T-cell (primary cell): Measurements from ENCODE around the gene ZBTB18. TPM values are rescaled to one million over a fixed set of nuclear protein-coding genes. Genes with fewer than 3 reads are reported as not detected.

Source experiments
- ATAC-seq, 4 experiments: fragments of 200-7000 bp in 3 of 4; fragments of 150-1000 bp in 1 of 4; cut with Tn5 transposase; replicated peaks in 1 of 4; 1 replicate in 3 of 4; 2 replicates in 1 of 4; pipeline ENCODE4 v1.10.0; 2021; ENCODE audit warnings: moderate library complexity in 3 of 4, mild to moderate bottlenecking in 2 of 4, moderate number of reproducible peaks in 1 of 4
- CTCF ChIA-PET, 2 donors: fragments of 300-600 bp; sonication (Branson Sonifier 250); formaldehyde crosslinking; loops; one replicate each; lab custom pipeline; 2022; ENCODE audit warnings: antibody characterized with exemption in 2 of 2; lab: Charles Lee
- POLR2A ChIA-PET, 2 donors: fragments of 300-600 bp; sonication (Branson Sonifier 250); formaldehyde crosslinking; loops; one replicate each; lab custom pipeline; 2022; ENCODE audit warnings: antibody characterized with exemption in 2 of 2; lab: Charles Lee
- DNase-seq, 35 experiments: peaks; one replicate each; pipeline versions ENCODE4 v3.0.0 to v3.0.0-alpha.2; 2013 to 2023
- H3K27ac ChIP-seq: one replicate; pipeline ENCODE4 v1.5.1; 2013; ENCODE audit warnings: low read length
- H3K27me3 ChIP-seq, 2 experiments: replicated peaks in 1 of 2; 1 replicate in 1 of 2; 2 replicates in 1 of 2; pipeline versions ENCODE4 v1.6.1 to v1.7.0; 2013; ENCODE audit warnings: low read length in 1 of 2, mixed read lengths in 1 of 2; ENCODE audit not compliant: control insufficient read depth in 2 of 2, insufficient read depth in 2 of 2; ENCODE audit errors: extremely low read depth in 1 of 2
- H3K36me3 ChIP-seq, 2 donors: 1 replicate in 1 of 2; 2 replicates in 1 of 2; pipeline versions ENCODE4 v1.6.1 to v1.7.0; 2013; ENCODE audit warnings: low read length in 1 of 2; ENCODE audit not compliant: control insufficient read depth in 2 of 2, insufficient read depth in 1 of 2; ENCODE audit errors: extremely low read depth in 1 of 2
- H3K4me1 ChIP-seq, 2 experiments: 1 replicate in 1 of 2; 2 replicates in 1 of 2; pipeline versions ENCODE4 v1.6.1 to v1.7.0; 2013; ENCODE audit warnings: low read length in 2 of 2, mixed read lengths in 1 of 2; ENCODE audit not compliant: insufficient read depth in 2 of 2, control insufficient read depth in 1 of 2; ENCODE audit errors: extremely low read depth in 1 of 2
- H3K4me3 ChIP-seq, 2 donors: 1 replicate in 1 of 2; 2 replicates in 1 of 2; pipeline versions ENCODE4 v1.5.1 to v1.7.0; 2013; ENCODE audit warnings: mild to moderate bottlenecking in 2 of 2, low read length in 1 of 2, moderate library complexity in 1 of 2; ENCODE audit not compliant: control insufficient read depth in 1 of 2; ENCODE audit errors: extremely low read depth in 1 of 2
- H3K9me3 ChIP-seq: 2 replicates; pipeline ENCODE4 v1.7.0; 2013
- H3K27ac Mint-ChIP-seq, 2 donors: one replicate each; pipeline ENCODE4 v1.8.0; 2020 to 2021; ENCODE audit warnings: mild to moderate bottlenecking in 2 of 2, mixed read lengths in 2 of 2
- H3K27me3 Mint-ChIP-seq, 2 donors: one replicate each; pipeline ENCODE4 v1.8.0; 2021 to 2022; ENCODE audit warnings: mixed read lengths in 2 of 2
- H3K36me3 Mint-ChIP-seq: one replicate; pipeline ENCODE4 v1.8.0; 2021; ENCODE audit warnings: mixed read lengths
- H3K4me1 Mint-ChIP-seq, 3 donors: one replicate each; pipeline ENCODE4 v1.8.0; 2020 to 2022; ENCODE audit warnings: mixed read lengths in 3 of 3, mild to moderate bottlenecking in 1 of 3
- H3K4me3 Mint-ChIP-seq, 3 donors: one replicate each; pipeline ENCODE4 v1.8.0; 2020 to 2022; ENCODE audit warnings: mild to moderate bottlenecking in 3 of 3, mixed read lengths in 3 of 3, moderate library complexity in 3 of 3
- H3K9me3 Mint-ChIP-seq, 3 donors: one replicate each; pipeline ENCODE4 v1.8.0; 2020 to 2022; ENCODE audit warnings: mixed read lengths in 3 of 3
- WGBS: methylation state at CpG from one replicate; pipeline ENCODE4 v1.1.5; 2013; ENCODE audit warnings: missing lambda C conversion rate; ENCODE audit not compliant: insufficient coverage; 5-methylcytosine and 5-hydroxymethylcytosine counted together
- total RNA-seq, 35 experiments: library from RNA in 6 of 35; stranded (reverse) in 6 of 35; fragments of 120-200 nt in 1 of 35; gene quantifications; one replicate each; pipeline versions ENCODE4 v1.2.1 to v1.2.4 and lab custom pipeline; 2013 to 2026

The ZBTB18 gene
- total RNA-seq, 5 donors from 2014 or later (not counting 1 experiment from before 2014, with no cell fraction given) = 41.2 to 58.4 (median 52.4) TPM

GRCh38 chr1:244089561-244089960 lies 38.5 kb downstream of the ZBTB18 start:
- H3K9me3 Mint-ChIP-seq = no peaks in the 10 kb centered on the region
- Histone ChIP-seq H3K9me3 (no peaks in the 10 kb centered on the region), H3K4me1 (no peaks in the 10 kb centered on the region), H3K27ac (no peak overlapping the region), H3K36me3 (no peaks in the 10 kb centered on the region), H3K27me3 (peaks cover 0 to 2% of the 10 kb centered on the region in 2 experiments), H3K4me3 (no peak overlapping the region)
- ATAC-seq (no peak), DNase-seq (no peak)
- H3K4me1 Mint-ChIP-seq = peaks cover 0 to 2% (median 0%) of the 10 kb centered on the region in 3 donors
- H3K27ac Mint-ChIP-seq = no peak overlapping the region
- H3K27me3 Mint-ChIP-seq = peaks cover 0 to 9% of the 10 kb centered on the region in 2 donors
- ChIA-PET CTCF (no interaction called here), POLR2A (interaction anchor here in 1 of 2 donors (0.7 to 1.2 kb wide), 2 partner anchors 15 to 80 kb away, joined by 4 to 5 read pairs; no protein-coding TSS in a partner anchor)
- H3K36me3 Mint-ChIP-seq = peaks cover 3% of the 10 kb centered on the region
- WGBS = 91% methylated on average over 6 of the region's 8 CpGs
- H3K4me3 Mint-ChIP-seq = no peak overlapping the region

- WGBS = 82% methylated on average over 3 of the region's 3 CpGs
- Mint-ChIP-seq H3K4me3 (no peak overlapping the region), H3K27ac (no peak overlapping the region), H3K9me3 (no peaks in the 10 kb centered on the region), H3K36me3 (peaks cover 3% of the 10 kb centered on the region), H3K27me3 (peaks cover 0 to 9% of the 10 kb centered on the region in 2 donors), H3K4me1 (peaks cover 0 to 2% (median 0%) of the 10 kb centered on the region in 3 donors)
- no peaks in the 10 kb centered on the region for H3K4me1 ChIP-seq
- ATAC-seq (no peak), DNase-seq (no peak)
- CTCF ChIA-PET = interaction anchor here (0.6 kb wide), 2 partner anchors 12 to 43 kb away, joined by 7 to 8 read pairs; no protein-coding TSS in a partner anchor
- H3K36me3 ChIP-seq = no peaks in the 10 kb centered on the region
- POLR2A ChIA-PET = no interaction called here
- peaks cover 0 to 2% of the 10 kb centered on the region in 2 experiments for H3K27me3 ChIP-seq
- no peak overlapping the region for H3K27ac ChIP-seq
- no peaks in the 10 kb centered on the region for H3K9me3 ChIP-seq
- no peak overlapping the region for H3K4me3 ChIP-seq
Measured at GRCh38 chr1:244090645-244091044, 39.6 kb downstream of the ZBTB18 start.

GRCh38 chr1:244092293-244092963 lies 41.3 kb downstream of the ZBTB18 start:
- no peak overlapping the region for H3K4me3 Mint-ChIP-seq
- ATAC-seq (no peak), DNase-seq (no peak)
- Histone ChIP-seq H3K36me3 (no peaks in the 10 kb centered on the region), H3K4me1 (no peaks in the 10 kb centered on the region), H3K27ac (no peak overlapping the region), H3K27me3 (peaks cover 0 to 2% of the 10 kb centered on the region in 2 experiments), H3K4me3 (no peak overlapping the region), H3K9me3 (no peaks in the 10 kb centered on the region)
- POLR2A ChIA-PET = no interaction called here
- CTCF ChIA-PET = no interaction called here
- H3K27me3 Mint-ChIP-seq = peaks cover 0 to 5% of the 10 kb centered on the region in 2 donors
- WGBS = 92% methylated on average over 3 of the region's 6 CpGs
- peaks cover 0 to 2% (median 0%) of the 10 kb centered on the region in 3 donors for H3K4me1 Mint-ChIP-seq
- H3K9me3 Mint-ChIP-seq = no peaks in the 10 kb centered on the region
- H3K36me3 Mint-ChIP-seq = no peaks in the 10 kb centered on the region
- no peak overlapping the region for H3K27ac Mint-ChIP-seq

- ChIA-PET CTCF (no interaction called here), POLR2A (no interaction called here)
- Histone ChIP-seq H3K4me3 (no peak overlapping the region), H3K27me3 (no peaks in the 10 kb centered on the region), H3K4me1 (no peaks in the 10 kb centered on the region), H3K36me3 (no peaks in the 10 kb centered on the region), H3K27ac (no peak overlapping the region), H3K9me3 (no peaks in the 10 kb centered on the region)
- H3K4me3 Mint-ChIP-seq = no peak overlapping the region
- no peaks in the 10 kb centered on the region for H3K36me3 Mint-ChIP-seq
- 67% methylated on average over 4 of the region's 11 CpGs for WGBS
- peaks cover 0 to 2% (median 0%) of the 10 kb centered on the region in 3 donors for H3K4me1 Mint-ChIP-seq
- peaks cover 0 to 2% of the 10 kb centered on the region in 2 donors for H3K27me3 Mint-ChIP-seq
- H3K9me3 Mint-ChIP-seq = no peaks in the 10 kb centered on the region
- DNase-seq = no peak
- ATAC-seq = peak in 1 of 4 experiments; percentile 36
- no peak overlapping the region for H3K27ac Mint-ChIP-seq
Measured at GRCh38 chr1:244092964-244093638, 42.0 kb downstream of the ZBTB18 start.

GRCh38 chr1:244094880-244095528 lies 43.9 kb downstream of the ZBTB18 start:
- H3K27ac ChIP-seq = no peak overlapping the region
- Mint-ChIP-seq H3K9me3 (no peaks in the 10 kb centered on the region), H3K4me1 (peaks cover 0 to 6% (median 4%) of the 10 kb centered on the region in 3 donors), H3K27ac (no peak overlapping the region), H3K36me3 (no peaks in the 10 kb centered on the region), H3K4me3 (no peak overlapping the region), H3K27me3 (peaks cover 0 to 9% of the 10 kb centered on the region in 2 donors)
- ATAC-seq = no peak
- POLR2A ChIA-PET = no interaction called here
- H3K27me3 ChIP-seq = peaks cover 0 to 6% of the 10 kb centered on the region in 2 experiments
- no peak overlapping the region for H3K4me3 ChIP-seq
- H3K36me3 ChIP-seq = no peaks in the 10 kb centered on the region
- CTCF ChIA-PET = no interaction called here
- H3K9me3 ChIP-seq = no peaks in the 10 kb centered on the region
- DNase-seq = no peak
- WGBS = 77% methylated on average over 4 of the region's 9 CpGs
- H3K4me1 ChIP-seq = peaks cover 0 to 1% of the 10 kb centered on the region in 2 experiments

- ATAC-seq (no peak), DNase-seq (no peak)
- Histone ChIP-seq H3K9me3 (no peaks in the 10 kb centered on the region), H3K4me3 (no peak overlapping the region), H3K27ac (no peak overlapping the region), H3K4me1 (peaks cover under 1 to 5% of the 10 kb centered on the region in 2 experiments), H3K36me3 (no peaks in the 10 kb centered on the region), H3K27me3 (peaks cover 0 to 6% of the 10 kb centered on the region in 2 experiments)
- no peak overlapping the region for H3K4me3 Mint-ChIP-seq
- H3K36me3 Mint-ChIP-seq = no peaks in the 10 kb centered on the region
- H3K27me3 Mint-ChIP-seq = peaks cover 0 to 9% of the 10 kb centered on the region in 2 donors
- CTCF ChIA-PET = no interaction called here
- no peaks in the 10 kb centered on the region for H3K9me3 Mint-ChIP-seq
- peaks cover 2 to 8% (median 5%) of the 10 kb centered on the region in 3 donors for H3K4me1 Mint-ChIP-seq
- WGBS = no CpG with 5 or more reads among the region's 4 CpGs
- no peak overlapping the region for H3K27ac Mint-ChIP-seq
- POLR2A ChIA-PET = no interaction called here
Measured at GRCh38 chr1:244095529-244095911, 44.4 kb downstream of the ZBTB18 start.
